Hindlimb muscle (tissue), 1 donor: ENCODE data around the gene TNFRSF14. TPM values are rescaled to one million over a fixed set of nuclear protein-coding genes. Genes with fewer than 3 reads are reported as not detected.
"Not testable (repeated sequence)": the region's sequence is repeated elsewhere in the genome, so short reads cannot be mapped to it uniquely, and the experiment has no call there.

Experiments
- DNase-seq: peaks from one replicate; pipeline ENCODE4 v3.0.0-alpha.2; 2013
- polyA plus RNA-seq: library from polyadenylated mRNA; unstranded; fragments of 120-200 nt; gene quantifications from one replicate; pipeline ENCODE4 v1.2.1, GENCODE V29; 2013; ENCODE audit not compliant: insufficient read length

TNFRSF14 gene
- polyA plus RNA-seq, 1 donor, result 15.8 TPM

DNA sequence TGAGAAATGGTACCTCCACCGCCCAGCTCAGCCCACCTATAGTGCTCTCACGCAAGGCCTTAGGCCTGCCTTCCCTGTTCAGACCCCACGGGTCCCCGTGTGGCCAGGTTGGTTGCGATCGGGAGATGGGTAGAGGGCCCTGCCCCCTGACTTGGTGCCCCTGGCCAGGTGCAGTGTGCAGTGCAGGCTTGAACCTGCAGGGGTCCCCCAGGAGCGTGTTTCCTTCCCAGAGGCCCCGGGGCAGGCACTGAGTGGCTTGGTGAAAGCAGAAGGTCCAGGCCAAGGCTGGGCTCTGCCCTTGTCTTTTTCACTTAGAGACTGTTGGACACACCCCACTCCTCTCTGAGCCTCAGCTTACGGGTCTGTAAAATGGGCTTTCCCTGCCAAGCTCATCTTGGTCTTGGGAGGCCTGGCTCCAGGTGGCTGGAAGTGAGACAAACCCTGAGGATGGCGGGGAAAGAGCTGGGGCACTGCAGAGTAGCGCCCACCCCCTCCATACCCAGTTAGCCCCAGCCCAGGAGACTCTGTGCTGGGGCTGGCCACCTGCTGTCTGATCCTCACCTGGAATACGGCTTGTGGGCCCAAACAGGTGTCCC is 16.8 kb upstream of the TNFRSF14 start:
- DNase-seq, result no peak

DNA sequence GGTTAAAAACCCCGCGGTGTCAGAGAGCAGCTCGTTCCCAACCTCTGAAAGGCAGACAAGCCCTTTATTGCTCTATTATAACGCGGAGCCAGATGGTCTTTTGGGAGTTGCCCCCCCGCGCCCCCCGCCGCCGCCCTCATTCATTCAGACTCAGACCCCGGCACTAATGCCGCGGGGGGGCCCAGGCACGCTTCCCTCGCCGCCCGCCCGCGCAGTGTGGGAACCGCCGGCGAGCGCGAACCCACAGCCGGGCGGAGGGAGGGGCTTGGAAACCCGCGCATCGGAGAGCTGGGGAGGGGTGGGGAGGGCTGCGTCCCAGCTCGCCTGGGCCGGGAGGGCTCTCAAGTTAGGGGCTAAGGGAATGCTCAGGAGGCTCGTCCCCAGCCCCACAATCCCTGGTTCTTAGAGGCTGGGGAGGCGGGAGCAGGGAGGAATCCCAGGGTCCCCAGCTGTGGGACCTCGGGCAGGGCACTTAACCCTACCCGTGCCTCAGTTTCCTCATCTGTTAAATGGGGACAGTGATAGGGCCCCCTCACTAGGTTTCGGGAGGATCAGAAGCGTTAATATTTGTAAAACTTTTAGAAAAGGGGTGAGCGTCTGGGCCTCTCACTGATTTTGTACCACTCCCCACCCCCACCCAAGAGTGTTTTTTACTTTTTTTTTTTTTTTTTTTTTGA is 15.2 kb upstream of the TNFRSF14 start:
- no peak for DNase-seq

DNA sequence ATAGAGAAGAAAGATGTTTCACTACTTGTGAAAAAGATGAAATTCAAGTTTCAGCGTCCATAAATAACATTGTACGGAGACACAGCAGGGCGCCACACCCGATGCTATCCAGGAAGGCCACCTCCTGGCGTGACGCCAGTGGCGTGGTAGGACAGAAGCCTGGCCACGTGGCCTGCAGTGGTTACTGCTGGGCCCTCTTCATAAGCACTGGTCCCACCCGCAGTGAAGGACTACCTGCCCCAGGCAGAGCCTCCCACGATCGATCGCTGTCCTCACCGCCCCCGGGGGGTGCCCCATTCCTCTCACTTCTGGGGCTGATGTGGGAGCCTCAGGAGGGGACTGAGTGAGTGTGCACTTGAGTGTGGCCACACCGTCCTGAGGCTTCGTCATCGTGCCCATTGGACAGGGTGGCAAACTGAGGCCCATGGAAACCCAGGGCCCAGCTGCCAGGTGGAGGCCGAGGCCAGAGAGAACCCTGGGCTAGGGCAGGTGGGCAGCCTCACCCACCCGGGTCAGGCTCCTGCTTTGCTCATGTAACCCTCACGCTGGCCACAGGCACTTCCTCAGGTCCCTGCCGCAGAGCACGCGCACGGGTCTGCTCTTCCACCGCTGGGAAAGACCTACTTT is 14.4 kb upstream of the TNFRSF14 start:
- DNase-seq, result no peak

DNA sequence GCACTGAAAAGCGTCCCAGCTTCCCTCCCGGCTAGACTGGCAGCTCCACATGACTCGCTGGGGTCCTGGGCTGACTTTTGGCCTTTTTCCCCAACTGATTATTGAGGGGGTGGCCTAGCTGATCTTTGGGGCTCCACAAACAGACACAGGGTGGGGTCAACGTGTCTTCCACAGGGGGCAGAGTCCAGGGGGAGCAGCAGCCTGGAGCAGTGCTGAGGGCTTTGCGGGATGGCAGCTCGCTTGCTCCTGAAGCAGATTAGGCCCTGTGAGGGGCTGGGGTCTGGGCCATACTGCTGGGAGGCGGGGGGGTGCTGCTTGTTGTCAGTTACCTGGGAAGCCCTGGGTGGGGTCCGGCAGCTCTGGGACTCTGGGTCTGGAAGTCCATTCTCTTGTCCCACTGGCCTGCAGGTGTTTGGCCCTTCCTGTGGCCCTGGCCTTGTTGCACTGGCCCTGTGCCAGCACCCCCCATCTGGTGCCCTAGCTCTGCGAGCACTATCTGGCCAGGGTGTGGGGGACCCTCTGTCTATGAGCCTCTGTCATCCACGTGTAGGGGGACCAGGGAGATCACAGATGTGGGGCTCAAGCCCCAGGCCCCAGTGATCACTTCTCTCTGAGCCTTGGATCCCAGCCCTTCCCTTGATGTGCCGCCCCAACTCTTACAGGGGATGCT is 13.8 kb upstream of the TNFRSF14 start:
- no peak for DNase-seq

DNA sequence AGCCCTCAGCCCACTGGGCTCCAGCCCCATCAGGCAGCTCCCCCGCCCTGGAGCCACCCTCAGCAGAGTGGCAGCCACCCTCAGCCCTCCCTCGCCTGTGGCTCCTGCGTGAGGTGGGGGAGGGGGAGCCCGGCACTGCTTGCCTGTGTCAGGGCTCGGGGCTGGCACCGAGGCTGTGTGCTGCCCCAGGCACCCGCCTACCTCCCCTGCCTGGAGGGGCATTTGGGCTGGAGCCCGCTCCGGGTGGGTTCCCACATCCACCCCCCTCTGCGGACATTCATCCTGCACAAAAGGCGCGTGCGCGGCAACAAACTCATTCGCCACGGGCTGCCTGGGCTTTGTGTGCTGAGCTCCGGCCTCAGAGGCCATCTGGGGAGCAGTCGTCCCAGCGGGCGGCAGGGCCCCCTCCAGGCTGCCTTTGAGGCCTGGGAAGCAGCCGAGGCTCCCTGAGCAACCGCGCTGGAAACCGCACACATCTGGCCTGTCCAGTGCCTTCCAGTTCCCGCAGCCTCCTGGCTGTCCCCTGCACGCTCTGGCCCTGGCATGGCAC is 12.6 kb upstream of the TNFRSF14 start:
- no peak for DNase-seq

DNA sequence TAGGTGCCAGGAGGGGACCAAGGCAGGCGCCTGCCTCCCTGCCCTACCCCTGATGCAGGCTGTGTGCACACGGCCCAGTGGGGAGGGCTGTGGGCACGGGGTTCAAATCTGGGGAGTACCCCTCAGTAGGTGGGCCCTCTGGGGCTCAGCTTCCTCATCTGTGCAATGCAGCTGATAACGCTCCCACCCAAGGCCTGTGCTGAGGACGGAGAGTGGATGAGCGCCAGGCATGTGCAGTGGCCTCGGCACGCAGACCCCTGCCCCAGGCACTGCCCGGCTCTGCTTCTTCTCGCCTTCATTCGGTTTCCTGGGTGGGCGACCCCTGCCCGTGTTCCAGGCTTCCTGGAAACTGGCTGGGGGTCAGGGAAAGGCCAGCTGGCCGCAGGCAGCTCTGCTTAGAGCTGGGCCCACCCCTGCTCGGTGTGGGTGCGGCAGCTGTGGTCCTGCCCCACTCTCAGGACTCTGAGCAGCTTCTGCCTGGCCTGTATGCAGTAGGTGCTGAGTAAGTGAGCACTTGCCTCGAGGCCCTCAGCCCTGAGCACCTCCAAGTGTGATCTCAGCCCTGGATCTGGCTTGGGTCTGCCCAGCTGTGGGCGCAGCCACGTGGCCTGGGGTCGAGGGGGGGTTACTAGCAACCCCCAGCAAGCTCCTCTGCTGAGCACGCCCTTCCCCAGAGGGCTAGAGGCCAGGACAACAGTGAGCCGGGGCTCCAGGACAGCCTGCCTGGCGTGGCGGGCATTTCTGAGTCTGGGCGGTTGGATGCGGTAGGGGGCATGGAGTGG is 11.9 kb upstream of the TNFRSF14 start:
- DNase-seq, result no peak

DNA sequence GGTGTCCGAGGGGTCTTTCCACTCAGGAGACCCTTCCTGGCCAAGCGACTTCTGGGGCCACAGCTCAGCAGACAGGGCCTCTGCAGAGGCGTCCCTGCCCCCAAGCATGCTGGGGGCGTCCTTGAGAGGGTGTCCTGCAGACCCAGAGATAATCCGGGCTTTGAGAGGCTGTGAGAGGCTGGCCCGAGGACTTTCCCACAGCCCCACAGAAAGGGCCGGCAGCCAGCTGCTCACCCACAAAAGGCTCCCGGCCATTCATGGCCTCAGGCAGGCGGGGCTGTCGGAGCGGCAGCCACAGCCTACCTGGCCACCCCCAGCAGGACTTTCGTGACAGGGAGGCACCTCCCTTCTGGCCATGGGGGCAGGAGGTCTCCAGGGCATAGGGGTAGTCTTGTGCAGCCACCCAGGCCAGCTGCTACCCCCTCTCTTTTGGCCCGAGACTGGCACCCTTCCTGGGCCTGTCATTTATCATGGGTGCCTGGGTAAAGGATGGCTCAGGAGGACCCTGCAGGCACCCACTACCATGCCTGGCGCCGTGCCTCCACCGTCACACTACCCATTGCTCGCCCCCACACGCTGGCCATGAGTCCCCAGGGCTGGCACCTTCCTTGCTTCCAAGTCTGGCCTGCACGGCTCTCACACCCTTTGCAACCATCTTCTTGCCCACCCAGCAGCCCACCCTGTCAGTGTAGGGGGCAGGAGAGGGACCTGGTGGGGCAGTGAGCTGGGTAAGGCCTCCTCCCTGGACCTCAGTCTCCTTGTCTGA is 11.1 kb upstream of the TNFRSF14 start:
- DNase-seq, result no peak

DNA sequence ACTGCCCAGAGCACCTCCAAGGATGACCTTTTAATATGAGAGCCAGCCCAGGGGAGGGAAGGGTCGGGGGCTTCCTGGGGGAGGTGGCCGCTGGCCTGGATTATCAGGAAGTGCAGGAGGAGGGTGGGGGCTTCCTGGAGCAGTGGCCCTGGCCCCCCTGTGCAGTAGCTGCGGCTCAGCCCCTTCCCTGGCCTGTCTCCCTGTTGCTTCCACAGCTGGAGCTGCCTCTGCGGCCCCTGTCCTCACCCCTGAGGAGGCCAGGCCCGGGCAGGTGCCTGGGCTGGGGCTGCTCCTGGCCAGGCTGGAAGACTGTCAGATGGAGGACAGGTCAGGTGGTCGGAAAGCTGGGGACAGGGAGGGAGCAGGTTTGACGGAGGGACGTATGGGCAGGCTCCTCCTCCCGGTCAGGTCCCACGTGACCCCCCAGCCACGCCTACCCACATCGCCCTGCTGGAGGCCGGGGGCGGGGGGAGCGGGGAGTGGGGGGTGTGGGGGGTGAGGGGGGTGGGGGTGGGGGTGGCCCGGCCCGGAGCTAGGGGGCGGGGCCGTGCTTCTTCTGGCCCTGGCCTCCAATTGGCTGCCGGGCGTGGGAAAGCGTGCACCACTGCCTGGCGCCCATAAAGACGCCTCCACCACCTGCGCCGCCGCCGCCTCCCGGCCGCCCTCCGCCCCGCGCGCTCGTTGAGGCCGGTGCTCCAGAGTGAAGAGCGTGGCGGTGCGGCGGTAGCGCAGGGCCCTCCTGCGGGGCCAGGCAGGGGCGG is 10.2 kb upstream of the TNFRSF14 start:
- DNase-seq, result peak; percentile 74

DNA sequence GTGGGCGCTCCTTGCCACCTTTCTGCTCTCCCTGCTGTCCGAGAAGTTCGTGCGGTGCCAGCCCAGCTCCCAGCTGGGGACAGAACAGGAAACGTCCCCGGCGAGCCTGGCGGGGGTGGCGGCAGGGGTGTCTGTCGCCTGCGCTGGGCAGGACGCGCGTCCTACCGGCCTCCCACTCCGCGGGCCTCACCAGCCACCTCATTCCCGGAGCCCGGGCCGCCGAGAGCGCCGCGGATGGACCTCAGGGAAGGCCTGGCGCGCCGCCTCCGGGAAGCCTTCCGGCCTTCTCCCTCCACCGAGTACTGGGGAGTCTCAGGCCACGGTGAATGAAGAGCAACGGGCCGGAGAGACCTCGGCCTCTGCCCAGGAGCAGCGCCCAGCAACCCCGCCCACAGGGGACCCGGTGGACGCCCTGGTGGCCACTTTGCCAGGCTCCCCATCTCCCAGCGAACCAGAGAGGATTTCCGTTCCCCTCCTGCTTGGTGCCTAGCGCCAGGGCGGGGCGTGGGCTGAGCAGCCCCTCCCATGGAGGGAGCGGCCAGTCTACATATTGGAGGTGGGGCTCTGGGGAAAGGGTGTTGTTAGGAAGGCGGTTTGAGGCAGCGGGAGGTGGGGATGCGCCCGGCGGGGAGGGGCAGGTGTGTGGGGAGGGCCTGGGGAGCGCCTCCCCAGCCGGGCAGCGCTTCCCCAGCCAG is 9.5 kb upstream of the TNFRSF14 start:
- DNase-seq, result peak; percentile 80

DNA sequence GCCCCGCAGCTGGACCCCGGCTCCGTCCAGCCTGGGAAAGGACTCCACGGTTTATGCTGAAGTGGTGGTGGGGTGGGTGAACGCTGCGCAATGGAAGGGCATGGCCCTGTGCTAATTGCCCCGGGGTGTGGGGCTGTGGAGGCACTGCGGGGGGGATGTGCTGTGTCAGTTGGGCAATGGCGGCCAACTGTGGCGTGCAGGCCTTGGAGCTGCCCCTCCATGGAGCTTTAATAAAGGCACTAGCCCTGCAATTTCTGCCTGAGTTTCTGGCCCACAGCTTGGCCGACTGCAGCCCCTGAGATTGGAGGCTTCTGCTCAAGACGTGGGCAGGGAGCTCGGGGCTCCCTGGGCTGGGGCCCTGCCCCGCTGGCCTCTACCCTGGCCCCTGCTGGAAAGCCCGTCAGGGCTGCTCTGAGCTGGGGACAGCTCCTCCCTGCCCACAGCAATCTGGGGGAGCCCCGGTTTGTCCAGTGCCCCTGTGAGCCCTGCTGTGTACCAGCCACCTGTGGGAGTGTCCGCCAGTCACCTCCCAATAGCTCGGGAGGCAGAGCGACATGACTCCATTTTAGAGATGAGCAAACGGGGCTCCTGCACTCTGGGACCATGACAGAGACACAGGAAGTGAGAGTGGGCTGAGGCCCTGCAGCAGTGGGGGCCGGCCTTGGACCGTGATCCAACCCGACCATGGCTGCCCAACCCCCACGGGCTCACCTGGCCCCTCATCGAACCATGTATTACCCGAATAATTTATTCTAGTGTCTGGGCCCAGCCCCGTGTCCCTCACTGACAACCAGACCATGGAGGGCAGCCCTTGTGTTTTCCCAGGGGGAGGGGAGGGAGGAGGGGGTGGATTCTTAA is 8.7 kb upstream of the TNFRSF14 start:
- DNase-seq, result no peak

DNA sequence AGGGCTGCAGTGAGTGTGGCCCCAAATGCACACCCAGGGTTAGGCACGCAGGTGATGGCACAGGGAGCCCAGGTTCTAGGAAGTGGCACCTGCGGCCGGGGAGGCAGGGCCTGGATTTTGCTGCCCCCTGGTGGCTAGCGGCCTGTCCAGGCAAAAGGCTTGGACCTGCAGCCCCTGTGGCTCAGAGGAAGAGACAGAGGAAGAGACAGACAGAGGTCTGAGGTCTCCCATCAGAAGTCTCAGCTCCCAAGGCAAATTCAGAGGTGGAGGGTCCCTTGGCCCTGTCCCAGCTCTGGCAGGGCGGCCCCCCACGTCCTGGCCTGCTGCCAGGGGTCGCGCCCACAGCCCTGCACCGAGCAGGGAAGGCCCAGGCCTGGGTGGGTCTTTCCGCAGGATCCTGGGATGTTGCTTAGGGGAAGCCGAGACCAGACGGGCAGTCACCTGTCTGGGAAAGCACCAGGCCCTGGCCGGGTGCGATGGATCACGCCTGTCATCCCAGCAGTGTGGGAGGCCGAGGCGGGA is 8.0 kb upstream of the TNFRSF14 start:
- peak; percentile 81 for DNase-seq

DNA sequence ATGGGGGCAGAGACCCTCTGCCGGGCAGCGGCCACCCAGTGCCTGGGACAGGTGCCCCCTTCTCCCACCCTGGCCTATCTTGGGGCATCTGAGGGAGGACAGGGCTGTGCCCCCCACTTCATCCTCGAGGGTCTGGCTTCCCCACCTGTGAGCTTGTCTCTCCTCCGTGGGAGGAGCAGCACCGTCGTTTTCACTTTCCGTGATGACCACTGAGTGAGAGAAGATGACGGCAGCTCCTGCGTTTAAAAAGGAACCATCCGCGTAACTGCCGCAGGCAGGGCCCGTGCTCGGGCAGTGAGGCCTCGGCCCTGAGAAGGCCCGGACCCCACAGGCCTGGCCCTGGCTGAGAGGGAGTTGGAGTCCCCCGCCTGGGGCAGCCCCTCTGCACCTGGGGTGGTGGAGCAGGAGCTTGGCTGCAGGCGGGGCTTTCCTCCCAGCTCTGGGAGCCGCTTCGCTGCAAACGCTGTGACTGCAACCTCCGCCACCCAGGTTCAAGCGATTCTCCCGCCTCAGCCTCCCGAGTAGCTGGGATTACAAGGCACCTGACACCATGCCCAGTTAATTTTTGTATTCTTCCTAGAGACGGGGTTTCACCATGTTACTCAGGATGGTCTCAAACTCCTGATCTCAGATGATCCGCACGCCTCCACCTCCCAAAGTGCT is 6.7 kb upstream of the TNFRSF14 start:
- not testable (repeated sequence) for DNase-seq

DNA sequence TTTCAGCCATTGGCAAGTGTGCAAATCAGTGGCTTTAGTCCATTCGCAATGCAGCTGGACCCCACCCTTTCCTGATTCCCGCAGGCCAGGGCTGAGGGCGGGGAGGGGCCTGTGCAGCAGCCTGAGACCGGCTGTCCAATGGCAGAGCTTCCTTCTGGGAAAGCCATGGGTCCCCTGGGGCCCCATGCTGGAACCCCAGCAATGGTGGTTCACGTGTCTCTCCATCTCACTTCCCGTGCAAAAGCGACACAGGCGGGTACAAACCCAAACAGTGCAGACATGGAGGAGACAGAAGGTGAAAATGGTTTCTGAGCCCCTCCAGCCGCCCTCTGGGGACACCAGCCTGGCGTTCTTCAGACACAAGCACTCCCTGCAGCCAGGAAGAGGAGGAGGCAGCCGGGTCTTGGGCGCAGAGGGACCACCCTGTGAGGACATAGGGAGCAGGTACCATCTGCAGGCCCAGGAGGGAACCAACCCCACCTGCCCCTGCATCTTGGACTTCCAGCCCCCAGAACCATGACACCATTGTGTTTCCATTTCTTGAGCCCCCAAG is 5.8 kb upstream of the TNFRSF14 start:
- not testable (repeated sequence) for DNase-seq

DNA sequence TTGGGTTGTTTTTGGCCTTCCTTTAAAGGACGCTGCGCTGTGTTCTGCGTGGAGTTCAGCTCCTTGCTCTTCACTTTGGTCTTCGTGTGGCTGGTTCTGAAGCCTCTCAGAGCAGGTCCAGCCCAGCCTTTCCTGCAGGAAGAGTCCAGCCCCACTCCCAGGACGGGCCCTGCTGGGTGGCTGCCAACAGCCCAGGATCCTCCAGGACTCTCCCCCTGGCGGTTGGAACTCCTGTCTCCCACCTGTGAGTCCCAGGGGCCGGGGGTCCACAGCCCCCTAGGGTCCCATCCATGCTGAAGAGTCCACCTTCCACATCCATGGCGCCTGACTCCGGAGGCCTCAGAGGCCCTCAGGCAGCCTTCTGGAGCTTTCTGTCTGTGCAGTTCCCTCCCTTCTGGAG is 4.6 kb upstream of the TNFRSF14 start:
- DNase-seq, result not testable (repeated sequence)

DNA sequence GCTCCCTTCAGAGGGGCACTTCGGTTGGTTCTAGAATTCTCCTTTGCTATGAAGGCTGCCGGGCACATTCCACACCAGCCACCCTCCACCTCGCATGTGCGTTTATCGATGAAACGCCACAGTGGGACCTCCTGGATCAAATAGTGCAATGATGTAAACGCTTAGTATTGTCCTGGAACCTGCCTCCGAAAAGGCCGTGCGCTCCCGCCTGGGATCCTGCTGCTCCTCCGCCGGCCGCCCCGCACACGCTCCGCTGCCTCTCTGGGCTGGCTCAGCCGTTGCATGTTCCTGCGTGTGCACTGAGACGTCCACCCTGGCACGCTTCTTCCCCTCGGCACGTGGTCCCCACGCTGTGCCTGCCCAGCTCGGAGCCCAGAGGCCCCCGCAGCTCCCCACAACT is 4.0 kb upstream of the TNFRSF14 start:
- no peak for DNase-seq

DNA sequence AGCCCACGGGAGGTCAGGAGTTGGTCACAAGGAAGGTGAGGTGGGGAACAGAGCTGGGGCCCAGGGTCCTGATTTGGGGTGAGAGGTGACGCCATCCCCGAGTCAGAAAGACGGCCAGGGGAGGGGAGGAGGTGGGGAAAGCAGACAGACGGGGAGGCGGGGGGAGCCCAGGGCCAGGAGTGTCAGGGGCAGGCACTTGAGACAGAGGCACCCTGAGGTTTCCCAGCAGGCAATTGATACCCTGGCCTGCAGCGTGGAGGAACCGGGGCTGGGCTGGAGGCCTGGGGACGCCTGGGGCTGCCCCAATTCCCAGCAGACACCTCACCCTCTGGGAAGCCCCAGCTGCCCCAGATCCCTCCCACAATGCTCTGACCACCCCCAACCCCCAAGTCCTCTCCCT is 3.1 kb upstream of the TNFRSF14 start:
- DNase-seq, result not testable (repeated sequence)

DNA sequence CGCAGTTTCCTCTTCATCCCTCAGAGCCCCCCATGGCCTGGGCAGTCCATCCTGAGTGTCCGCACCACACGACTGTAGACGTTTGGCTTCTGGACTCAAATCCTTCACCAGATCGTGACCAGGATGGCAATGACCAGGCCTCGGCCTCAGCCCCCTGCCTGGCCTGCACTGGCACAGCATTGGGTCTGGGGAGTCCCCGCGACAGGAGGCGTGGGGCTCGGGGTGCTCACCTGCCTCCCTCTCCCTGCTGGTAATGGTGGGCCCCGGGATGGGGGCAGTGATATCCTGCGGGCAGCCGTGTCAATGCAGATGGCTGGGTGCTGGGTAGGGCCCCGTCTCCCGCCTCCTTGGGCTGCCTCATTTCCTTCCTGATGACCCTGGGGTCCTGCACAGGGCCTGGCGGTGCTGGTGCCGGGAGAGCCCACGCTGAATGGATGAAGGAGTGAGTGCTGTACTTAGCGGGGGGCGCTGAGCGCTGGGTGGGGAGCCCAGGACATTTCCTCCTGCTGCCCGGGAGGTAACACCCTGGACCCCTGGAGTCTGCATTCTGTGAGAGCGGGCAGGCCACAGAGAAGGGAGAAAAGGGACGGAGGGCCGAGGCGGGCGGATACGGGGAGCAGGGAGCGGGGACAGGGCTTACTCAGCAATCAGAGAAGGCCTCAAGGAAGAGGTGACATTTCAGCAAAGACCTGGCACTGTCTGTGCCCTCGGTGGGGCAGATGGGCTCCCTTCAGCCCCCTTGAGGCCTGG is 2.1 kb upstream of the TNFRSF14 start:
- DNase-seq, result no peak
